Prostate gland (tissue), 2 donors: Measurements from ENCODE around the gene INAFM2. TPM values are rescaled to one million over a fixed set of nuclear protein-coding genes. Genes with fewer than 3 reads are reported as not detected.

Experiments used
- DNase-seq: peaks from one replicate; pipeline ENCODE4 v3.0.0-alpha.2; 2019; ENCODE audit warnings: low spot score
- H3K27ac ChIP-seq, 2 donors: fragments of 200-600 bp; sonication (generic); 2 replicates each; pipeline ENCODE4 v1.5.1; 2017 to 2019
- H3K27me3 ChIP-seq: fragments of 200-600 bp; sonication (generic); replicated peaks from 2 replicates; pipeline ENCODE4 v1.5.1; 2019; ENCODE audit not compliant: insufficient read depth
- H3K36me3 ChIP-seq, 2 donors: fragments of 200-600 bp; sonication (generic); 1 replicate in 1 of 2; 2 replicates in 1 of 2; pipeline versions ENCODE4 v1.5.1 to v1.8.1; 2017 to 2019
- H3K4me1 ChIP-seq: fragments of 200-600 bp; sonication (generic); replicated peaks from 2 replicates; pipeline ENCODE4 v1.5.1; 2019
- H3K4me3 ChIP-seq, 2 donors: fragments of 200-600 bp; sonication (generic); 2 replicates each; pipeline ENCODE4 v1.5.1; 2017 to 2019
- H3K9me3 ChIP-seq: fragments of 200-600 bp; sonication (generic); 2 replicates; pipeline ENCODE4 v1.5.1; 2017
- POLR2A ChIP-seq: fragments of 450-650 bp; IDR thresholded peaks from one replicate; pipeline ENCODE4 v1.6.1; 2016; ENCODE audit warnings: antibody characterized with exemption, mild to moderate bottlenecking
- POLR2AphosphoS5 ChIP-seq: sonication (generic); formaldehyde crosslinking; IDR thresholded peaks from one replicate; pipeline ENCODE4 v1.6.1; 2017; ENCODE audit warnings: antibody characterized with exemption
- WGBS: methylation state at CpG from one replicate; pipeline ENCODE4 v1.1.5; 2018; 5-methylcytosine and 5-hydroxymethylcytosine counted together
- intact Hi-C: fragments of 100-400 bp; cut with DNase I; formaldehyde crosslinking; loops from one replicate; pipeline ENCODE4 v1.14.2; 2022
- total RNA-seq, 2 donors: library from RNA; depleted of rRNA; stranded (reverse); fragments of >200 nt; gene quantifications; one replicate each; pipeline ENCODE4 v1.1.0, GENCODE V29; 2016
- TF ChIP-seq, protein P1 (sequence below), 4 experiments: fragments of 200-600 bp in 2 of 4; fragments of 450-650 bp in 2 of 4; sonication (generic) in 2 of 4; IDR thresholded peaks; 1 replicate in 3 of 4; 2 replicates in 1 of 4; pipeline ENCODE4 v1.5.1; 2016 to 2019; ENCODE audit warnings: antibody characterized with exemption in 4 of 4, mild to moderate bottlenecking in 2 of 4, moderate library complexity in 2 of 4

The INAFM2 gene
- total RNA-seq, 2 donors from 2014 or later = 18.7 to 24.3 TPM

DNA sequence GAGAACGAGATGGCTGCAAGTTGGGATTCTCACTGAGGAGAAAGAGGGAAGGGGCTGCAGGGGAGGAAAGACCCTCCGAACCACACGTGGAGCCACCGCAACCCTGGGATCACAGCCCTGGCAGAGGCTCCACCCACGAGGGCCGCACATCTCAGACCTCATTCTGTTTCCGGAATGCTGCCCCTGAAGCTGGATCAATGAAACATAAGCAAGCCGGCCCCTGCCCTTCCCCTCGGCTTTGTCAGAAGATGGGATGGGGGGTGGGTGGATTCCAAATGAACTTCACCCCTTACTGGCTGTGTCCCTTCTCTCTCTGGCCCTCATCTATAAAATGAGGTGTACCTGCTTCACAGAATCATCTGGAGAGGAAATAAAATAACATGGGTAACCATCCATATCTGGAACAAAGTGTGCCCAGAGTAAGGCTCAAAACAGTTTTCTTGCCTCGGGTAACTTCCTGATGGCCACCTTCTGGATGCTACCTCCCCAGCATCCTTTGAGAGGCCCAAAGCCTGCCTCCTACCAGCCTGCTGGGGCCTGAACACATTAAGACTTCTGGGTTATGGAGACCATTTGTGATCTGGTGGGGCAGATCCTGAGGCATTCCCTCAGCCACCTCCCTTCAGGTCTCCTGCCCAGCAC is 21.9 kb downstream of the INAFM2 start:
- no peaks in the 10 kb centered on the region for H3K36me3 ChIP-seq
- no peak for DNase-seq
- TF ChIP-seq, protein P1, sequence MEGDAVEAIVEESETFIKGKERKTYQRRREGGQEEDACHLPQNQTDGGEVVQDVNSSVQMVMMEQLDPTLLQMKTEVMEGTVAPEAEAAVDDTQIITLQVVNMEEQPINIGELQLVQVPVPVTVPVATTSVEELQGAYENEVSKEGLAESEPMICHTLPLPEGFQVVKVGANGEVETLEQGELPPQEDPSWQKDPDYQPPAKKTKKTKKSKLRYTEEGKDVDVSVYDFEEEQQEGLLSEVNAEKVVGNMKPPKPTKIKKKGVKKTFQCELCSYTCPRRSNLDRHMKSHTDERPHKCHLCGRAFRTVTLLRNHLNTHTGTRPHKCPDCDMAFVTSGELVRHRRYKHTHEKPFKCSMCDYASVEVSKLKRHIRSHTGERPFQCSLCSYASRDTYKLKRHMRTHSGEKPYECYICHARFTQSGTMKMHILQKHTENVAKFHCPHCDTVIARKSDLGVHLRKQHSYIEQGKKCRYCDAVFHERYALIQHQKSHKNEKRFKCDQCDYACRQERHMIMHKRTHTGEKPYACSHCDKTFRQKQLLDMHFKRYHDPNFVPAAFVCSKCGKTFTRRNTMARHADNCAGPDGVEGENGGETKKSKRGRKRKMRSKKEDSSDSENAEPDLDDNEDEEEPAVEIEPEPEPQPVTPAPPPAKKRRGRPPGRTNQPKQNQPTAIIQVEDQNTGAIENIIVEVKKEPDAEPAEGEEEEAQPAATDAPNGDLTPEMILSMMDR (IDR thresholded peaks at IDR 0.05) = no peak
- TF ChIP-seq POLR2AphosphoS5 (no peak), POLR2A (no peak)
- 71% methylated on average over 10 of the region's 10 CpGs for WGBS
- peaks cover 8% of the 10 kb centered on the region for H3K4me1 ChIP-seq
- no peak overlapping the region for H3K4me3 ChIP-seq
- no peaks in the 10 kb centered on the region for H3K27me3 ChIP-seq
- H3K9me3 ChIP-seq = no peaks in the 10 kb centered on the region
- H3K27ac ChIP-seq = no peak overlapping the region
- intact Hi-C loops = no loop called here

DNA sequence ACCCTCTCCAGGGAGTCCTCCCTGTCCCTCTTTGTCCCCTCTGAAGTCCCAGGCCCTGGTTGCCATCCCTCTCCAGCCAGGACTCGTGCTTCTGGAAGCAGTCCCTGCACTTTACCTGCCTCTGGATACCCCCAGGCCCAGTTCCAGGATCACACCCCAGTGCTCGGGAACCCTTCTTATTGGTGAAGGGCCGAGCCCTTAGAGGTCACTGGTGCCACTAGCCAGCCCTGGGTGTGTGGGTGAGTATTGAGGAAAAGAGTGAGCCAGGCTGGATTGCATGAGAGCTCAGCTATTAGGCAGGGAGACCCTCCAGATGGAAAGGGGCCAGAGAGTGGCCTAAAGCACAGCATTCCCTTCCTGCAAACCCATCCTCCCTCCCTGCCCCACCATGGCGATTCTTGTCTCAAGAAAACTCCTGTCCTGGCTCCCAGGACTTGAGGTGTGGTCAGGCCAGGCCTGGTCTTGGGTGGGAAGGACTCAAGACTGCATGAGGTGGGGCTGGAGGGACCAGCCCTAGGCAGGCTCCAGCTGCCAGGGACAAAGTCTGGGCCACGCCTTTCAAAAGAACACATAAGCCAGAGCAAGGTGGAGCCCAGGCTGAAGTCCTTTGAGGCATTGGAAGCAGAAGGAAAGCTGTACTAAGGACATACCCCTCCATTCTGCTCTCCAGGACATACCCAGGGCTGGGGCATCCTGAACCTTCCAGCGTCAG is 22.5 kb downstream of the INAFM2 start:
- WGBS = 87% methylated on average over 6 of the region's 6 CpGs
- no peak for DNase-seq
- Histone ChIP-seq H3K9me3 (no peaks in the 10 kb centered on the region), H3K4me1 (peaks cover 3% of the 10 kb centered on the region), H3K4me3 (no peak overlapping the region), H3K27me3 (no peaks in the 10 kb centered on the region), H3K27ac (no peak overlapping the region), H3K36me3 (no peaks in the 10 kb centered on the region)
- TF ChIP-seq, protein P1 (IDR thresholded peaks at IDR 0.05) = no peak
- TF ChIP-seq POLR2AphosphoS5 (no peak), POLR2A (no peak)
- intact Hi-C loops = no loop called here

- intact Hi-C loops = no loop called here
- Histone ChIP-seq H3K9me3 (no peaks in the 10 kb centered on the region), H3K27ac (no peak overlapping the region), H3K36me3 (no peaks in the 10 kb centered on the region), H3K4me3 (no peak overlapping the region), H3K27me3 (no peaks in the 10 kb centered on the region), H3K4me1 (no peaks in the 10 kb centered on the region)
- WGBS = 78% methylated on average over 15 of the region's 15 CpGs
- TF ChIP-seq, protein P1 (IDR thresholded peaks at IDR 0.05) = no peak
- TF ChIP-seq POLR2A (no peak), POLR2AphosphoS5 (no peak)
- DNase-seq = no peak
Observed at GRCh38 chr15:40346579-40347558, 23.4 kb downstream of the INAFM2 start.

GRCh38 chr15:40347559-40348473 is 24.3 kb downstream of the INAFM2 start:
- Histone ChIP-seq H3K36me3 (no peaks in the 10 kb centered on the region), H3K4me1 (no peaks in the 10 kb centered on the region), H3K9me3 (no peaks in the 10 kb centered on the region), H3K27ac (no peak overlapping the region), H3K4me3 (no peak overlapping the region), H3K27me3 (no peaks in the 10 kb centered on the region)
- intact Hi-C loops = no loop called here
- DNase-seq = no peak
- 86% methylated on average over 9 of the region's 11 CpGs for WGBS
- no peak for TF ChIP-seq POLR2A
- TF ChIP-seq, protein P1 (IDR thresholded peaks at IDR 0.05) = no peak
- TF ChIP-seq POLR2AphosphoS5 = no peak
